ENCODE data around the gene CLIC5.

Gene CLIC5

GRCh38 chr6:45892696-45893245, 122.9 kb downstream of the CLIC5 start:
- Histone ChIP-seq H3K9ac (ENCODE audit: low read length in 2 of 2) (no peak overlapping the region), H3K27me3 (ENCODE audit: control insufficient read depth in 1 of 2, insufficient read depth in 2 of 2, low read length in 2 of 2) (no peaks in the 10 kb centered on the region), H3K36me3 (ENCODE audit: control insufficient read depth in 2 of 2, insufficient read depth in 2 of 2, low read length in 2 of 2) (no peaks in the 10 kb centered on the region), H3K4me1 (ENCODE audit: control insufficient read depth, insufficient read depth, low read length) (no peaks in the 10 kb centered on the region), H3K27ac (ENCODE audit: low read length) (no peak overlapping the region), H3K4me3 (ENCODE audit: low read length in 2 of 2) (no peak overlapping the region), H3K9me3 (ENCODE audit: control insufficient read depth in 2 of 2, low read length in 2 of 2) (no peaks in the 10 kb centered on the region)

- no peaks in the 10 kb centered on the region for H3K4me1 ChIP-seq (ENCODE audit: control insufficient read depth, insufficient read depth, low read length)
- no peaks in the 10 kb centered on the region for H3K9me3 ChIP-seq (ENCODE audit: control insufficient read depth in 2 of 2, low read length in 2 of 2)
- no peak overlapping the region for H3K9ac ChIP-seq (ENCODE audit: low read length in 2 of 2)
- H3K36me3 ChIP-seq (ENCODE audit: control insufficient read depth in 2 of 2, insufficient read depth in 2 of 2, low read length in 2 of 2) = no peaks in the 10 kb centered on the region
- no peak overlapping the region for H3K4me3 ChIP-seq (ENCODE audit: low read length in 2 of 2)
- H3K27me3 ChIP-seq (ENCODE audit: control insufficient read depth in 1 of 2, insufficient read depth in 2 of 2, low read length in 2 of 2) = no peaks in the 10 kb centered on the region
- no peak overlapping the region for H3K27ac ChIP-seq (ENCODE audit: low read length)
Observed at GRCh38 chr6:45892196-45892595, 123.5 kb downstream of the CLIC5 start.

DNA sequence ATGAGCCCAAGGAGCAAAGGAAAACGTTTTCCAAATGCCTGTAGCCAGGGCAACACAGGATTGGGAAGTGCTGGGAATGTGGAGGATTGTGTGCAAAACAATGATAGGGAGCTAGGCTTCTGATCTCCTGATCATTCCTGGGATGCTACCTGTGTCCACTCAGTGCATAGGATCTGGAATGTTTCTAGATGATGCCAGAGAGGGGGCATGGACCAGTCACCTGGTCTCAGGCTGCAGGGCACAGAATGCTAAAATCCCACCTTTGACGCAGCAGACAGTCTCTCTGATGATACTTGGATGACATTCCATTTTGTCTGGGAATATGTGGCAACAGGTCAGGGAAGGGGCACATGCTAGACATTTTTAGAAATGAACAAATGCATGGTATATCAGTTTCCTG, 128.9 kb downstream of the CLIC5 start:
- H3K9ac ChIP-seq (ENCODE audit: low read length in 2 of 2) = no peak overlapping the region
- no peaks in the 10 kb centered on the region for H3K36me3 ChIP-seq (ENCODE audit: control insufficient read depth in 2 of 2, insufficient read depth in 2 of 2, low read length in 2 of 2)
- no peak overlapping the region for H3K4me3 ChIP-seq (ENCODE audit: low read length in 2 of 2)
- no peaks in the 10 kb centered on the region for H3K4me1 ChIP-seq (ENCODE audit: control insufficient read depth, insufficient read depth, low read length)
- H3K27ac ChIP-seq (ENCODE audit: low read length) = no peak overlapping the region
- H3K27me3 ChIP-seq (ENCODE audit: control insufficient read depth in 1 of 2, insufficient read depth in 2 of 2, low read length in 2 of 2) = no peaks in the 10 kb centered on the region
- H3K9me3 ChIP-seq (ENCODE audit: control insufficient read depth in 2 of 2, low read length in 2 of 2) = no peaks in the 10 kb centered on the region

DNA sequence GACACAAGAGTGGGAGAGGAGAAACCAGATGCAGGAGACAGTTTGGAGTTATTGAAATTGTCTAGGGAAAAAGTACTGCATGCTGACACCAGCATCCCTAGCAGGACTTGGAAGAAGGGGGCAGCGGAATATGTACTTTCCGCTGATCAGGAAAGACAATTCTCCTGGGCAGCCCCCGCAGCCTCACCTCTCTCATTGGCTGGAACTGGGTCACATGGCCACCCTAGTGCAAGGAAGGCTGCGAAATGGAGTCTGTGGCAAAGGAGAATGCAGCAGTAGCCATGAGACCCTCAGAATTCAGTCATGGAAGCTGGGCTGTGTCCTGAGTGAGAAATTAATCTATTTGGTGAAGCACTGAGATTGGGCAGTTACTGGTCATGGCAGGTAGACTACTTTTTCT, 131.3 kb downstream of the CLIC5 start:
- H3K9me3 ChIP-seq (ENCODE audit: control insufficient read depth in 2 of 2, low read length in 2 of 2) = no peaks in the 10 kb centered on the region
- H3K9ac ChIP-seq (ENCODE audit: low read length in 2 of 2) = no peak overlapping the region
- no peaks in the 10 kb centered on the region for H3K27me3 ChIP-seq (ENCODE audit: control insufficient read depth in 1 of 2, insufficient read depth in 2 of 2, low read length in 2 of 2)
- no peak overlapping the region for H3K27ac ChIP-seq (ENCODE audit: low read length)
- no peaks in the 10 kb centered on the region for H3K36me3 ChIP-seq (ENCODE audit: control insufficient read depth in 2 of 2, insufficient read depth in 2 of 2, low read length in 2 of 2)
- no peak overlapping the region for H3K4me3 ChIP-seq (ENCODE audit: low read length in 2 of 2)
- H3K4me1 ChIP-seq (ENCODE audit: control insufficient read depth, insufficient read depth, low read length) = peaks cover 2% of the 10 kb centered on the region

GRCh38 chr6:45882671-45883070, 133.0 kb downstream of the CLIC5 start:
- no peak overlapping the region for H3K27ac ChIP-seq (ENCODE audit: low read length)
- H3K4me1 ChIP-seq (ENCODE audit: control insufficient read depth, insufficient read depth, low read length) = peaks cover 2% of the 10 kb centered on the region
- H3K9ac ChIP-seq (ENCODE audit: low read length in 2 of 2) = no peak overlapping the region
- H3K9me3 ChIP-seq (ENCODE audit: control insufficient read depth in 2 of 2, low read length in 2 of 2) = no peaks in the 10 kb centered on the region
- no peaks in the 10 kb centered on the region for H3K36me3 ChIP-seq (ENCODE audit: control insufficient read depth in 2 of 2, insufficient read depth in 2 of 2, low read length in 2 of 2)
- no peaks in the 10 kb centered on the region for H3K27me3 ChIP-seq (ENCODE audit: control insufficient read depth in 1 of 2, insufficient read depth in 2 of 2, low read length in 2 of 2)
- H3K4me3 ChIP-seq (ENCODE audit: low read length in 2 of 2) = no peak overlapping the region

- Histone ChIP-seq H3K9me3 (ENCODE audit: control insufficient read depth in 2 of 2, low read length in 2 of 2) (no peaks in the 10 kb centered on the region), H3K27ac (ENCODE audit: low read length) (no peak overlapping the region), H3K4me1 (ENCODE audit: control insufficient read depth, insufficient read depth, low read length) (peaks cover 2% of the 10 kb centered on the region), H3K36me3 (ENCODE audit: control insufficient read depth in 2 of 2, insufficient read depth in 2 of 2, low read length in 2 of 2) (no peaks in the 10 kb centered on the region), H3K4me3 (ENCODE audit: low read length in 2 of 2) (no peak overlapping the region), H3K27me3 (ENCODE audit: control insufficient read depth in 1 of 2, insufficient read depth in 2 of 2, low read length in 2 of 2) (no peaks in the 10 kb centered on the region), H3K9ac (ENCODE audit: low read length in 2 of 2) (no peak overlapping the region)
Observed at GRCh38 chr6:45881705-45882467, 133.8 kb downstream of the CLIC5 start.

DNA sequence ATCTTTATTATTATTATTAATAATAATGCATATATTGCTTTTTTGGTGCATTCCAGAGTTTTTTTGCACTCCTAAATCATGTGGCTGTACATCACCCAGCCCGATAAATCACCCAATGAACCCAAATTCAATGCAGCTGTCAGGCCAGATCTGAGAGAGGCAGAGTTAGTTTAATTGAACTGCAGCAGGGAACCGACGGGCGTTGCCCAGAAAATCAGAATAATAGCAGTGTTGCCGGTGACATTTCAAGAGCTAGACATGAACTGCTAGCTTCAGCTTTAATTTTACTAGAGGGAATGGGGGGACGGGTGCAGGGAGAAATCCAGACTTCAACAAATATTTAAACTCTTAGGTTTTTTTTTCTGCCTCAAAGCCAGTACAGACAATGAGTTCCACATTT, 135.0 kb downstream of the CLIC5 start:
- no peaks in the 10 kb centered on the region for H3K27me3 ChIP-seq (ENCODE audit: control insufficient read depth in 1 of 2, insufficient read depth in 2 of 2, low read length in 2 of 2)
- H3K36me3 ChIP-seq (ENCODE audit: control insufficient read depth in 2 of 2, insufficient read depth in 2 of 2, low read length in 2 of 2) = no peaks in the 10 kb centered on the region
- peaks cover 2% of the 10 kb centered on the region for H3K4me1 ChIP-seq (ENCODE audit: control insufficient read depth, insufficient read depth, low read length)
- H3K4me3 ChIP-seq (ENCODE audit: low read length in 2 of 2) = no peak overlapping the region
- no peak overlapping the region for H3K9ac ChIP-seq (ENCODE audit: low read length in 2 of 2)
- H3K27ac ChIP-seq (ENCODE audit: low read length) = no peak overlapping the region
- no peaks in the 10 kb centered on the region for H3K9me3 ChIP-seq (ENCODE audit: control insufficient read depth in 2 of 2, low read length in 2 of 2)

GRCh38 chr6:45880159-45880558, 135.5 kb downstream of the CLIC5 start:
- H3K9me3 ChIP-seq (ENCODE audit: control insufficient read depth in 2 of 2, low read length in 2 of 2) = no peaks in the 10 kb centered on the region
- H3K36me3 ChIP-seq (ENCODE audit: control insufficient read depth in 2 of 2, insufficient read depth in 2 of 2, low read length in 2 of 2) = no peaks in the 10 kb centered on the region
- H3K27ac ChIP-seq (ENCODE audit: low read length) = no peak overlapping the region
- H3K9ac ChIP-seq (ENCODE audit: low read length in 2 of 2) = no peak overlapping the region
- H3K27me3 ChIP-seq (ENCODE audit: control insufficient read depth in 1 of 2, insufficient read depth in 2 of 2, low read length in 2 of 2) = no peaks in the 10 kb centered on the region
- H3K4me1 ChIP-seq (ENCODE audit: control insufficient read depth, insufficient read depth, low read length) = peaks cover 2% of the 10 kb centered on the region
- no peak overlapping the region for H3K4me3 ChIP-seq (ENCODE audit: low read length in 2 of 2)

- H3K9ac ChIP-seq (ENCODE audit: low read length in 2 of 2) = no peak overlapping the region
- no peaks in the 10 kb centered on the region for H3K27me3 ChIP-seq (ENCODE audit: control insufficient read depth in 1 of 2, insufficient read depth in 2 of 2, low read length in 2 of 2)
- no peaks in the 10 kb centered on the region for H3K36me3 ChIP-seq (ENCODE audit: control insufficient read depth in 2 of 2, insufficient read depth in 2 of 2, low read length in 2 of 2)
- H3K4me3 ChIP-seq (ENCODE audit: low read length in 2 of 2) = no peak overlapping the region
- peaks cover 2% of the 10 kb centered on the region for H3K4me1 ChIP-seq (ENCODE audit: control insufficient read depth, insufficient read depth, low read length)
- no peak overlapping the region for H3K27ac ChIP-seq (ENCODE audit: low read length)
- H3K9me3 ChIP-seq (ENCODE audit: control insufficient read depth in 2 of 2, low read length in 2 of 2) = no peaks in the 10 kb centered on the region
Observed at GRCh38 chr6:45877970-45878590, 137.6 kb downstream of the CLIC5 start.

DNA sequence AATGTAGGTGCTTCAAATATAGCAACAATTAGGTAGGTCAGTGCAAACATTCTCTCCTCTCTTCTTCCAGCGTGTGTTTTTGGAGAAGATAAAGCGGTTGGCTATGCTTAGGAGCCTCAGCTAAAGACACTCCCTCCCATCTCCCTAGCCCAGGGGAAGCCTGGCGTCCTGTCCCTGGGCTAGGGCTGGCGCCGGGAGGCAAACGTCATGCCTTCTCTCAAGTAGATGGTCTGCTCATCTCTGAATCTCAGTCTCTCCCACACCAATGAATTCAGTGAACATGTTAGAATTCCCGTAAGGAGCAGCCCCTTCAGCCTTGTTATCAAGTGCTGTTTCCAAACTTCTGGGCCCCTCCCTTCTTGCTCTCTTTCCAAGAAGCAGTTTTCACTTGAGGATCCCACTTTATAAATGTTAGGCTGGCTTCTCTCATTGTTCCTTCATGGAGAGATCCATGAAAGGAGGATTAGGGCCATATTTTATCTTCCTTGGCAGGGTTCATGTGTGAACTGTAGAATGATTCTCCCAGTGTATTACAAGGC, 142.8 kb downstream of the CLIC5 start:
- no peaks in the 10 kb centered on the region for H3K4me1 ChIP-seq (ENCODE audit: control insufficient read depth, insufficient read depth, low read length)
- no peaks in the 10 kb centered on the region for H3K36me3 ChIP-seq (ENCODE audit: control insufficient read depth in 2 of 2, insufficient read depth in 2 of 2, low read length in 2 of 2)
- no peak overlapping the region for H3K4me3 ChIP-seq (ENCODE audit: low read length in 2 of 2)
- no peak overlapping the region for H3K9ac ChIP-seq (ENCODE audit: low read length in 2 of 2)
- no peaks in the 10 kb centered on the region for H3K27me3 ChIP-seq (ENCODE audit: control insufficient read depth in 1 of 2, insufficient read depth in 2 of 2, low read length in 2 of 2)
- H3K9me3 ChIP-seq (ENCODE audit: control insufficient read depth in 2 of 2, low read length in 2 of 2) = no peaks in the 10 kb centered on the region
- no peak overlapping the region for H3K27ac ChIP-seq (ENCODE audit: low read length)

DNA sequence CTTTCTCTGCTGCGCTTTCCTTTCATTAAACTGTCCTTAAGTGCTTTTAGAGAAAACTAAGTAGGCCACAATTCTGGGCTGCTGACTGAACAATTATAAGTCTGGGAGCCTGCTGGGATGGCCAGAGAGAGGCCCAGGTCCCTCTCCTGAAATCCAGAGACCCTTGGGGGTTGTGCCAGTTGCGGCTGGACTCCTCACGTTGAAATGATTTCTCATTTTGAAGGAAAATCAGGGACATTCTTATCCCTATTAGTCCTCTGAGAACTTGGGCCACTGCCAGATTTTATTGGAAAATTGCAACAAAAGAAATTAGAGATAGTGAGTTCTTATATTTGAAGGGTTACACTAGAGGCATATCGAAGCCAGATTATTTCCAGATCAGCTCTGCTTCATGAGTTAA, 145.1 kb downstream of the CLIC5 start:
- no peak overlapping the region for H3K4me3 ChIP-seq (ENCODE audit: low read length in 2 of 2)
- H3K36me3 ChIP-seq (ENCODE audit: control insufficient read depth in 2 of 2, insufficient read depth in 2 of 2, low read length in 2 of 2) = no peaks in the 10 kb centered on the region
- no peaks in the 10 kb centered on the region for H3K9me3 ChIP-seq (ENCODE audit: control insufficient read depth in 2 of 2, low read length in 2 of 2)
- no peak overlapping the region for H3K27ac ChIP-seq (ENCODE audit: low read length)
- H3K27me3 ChIP-seq (ENCODE audit: control insufficient read depth in 1 of 2, insufficient read depth in 2 of 2, low read length in 2 of 2) = no peaks in the 10 kb centered on the region
- H3K4me1 ChIP-seq (ENCODE audit: control insufficient read depth, insufficient read depth, low read length) = no peaks in the 10 kb centered on the region
- no peak overlapping the region for H3K9ac ChIP-seq (ENCODE audit: low read length in 2 of 2)

All from stomach smooth muscle (tissue), 2 donors.